ENCODE data around the gene ABL1.

GRCh38 chr9:130849356-130849755 is 14.3 kb downstream of the ABL1 start:
- TF ChIP-seq CTCF (IDR thresholded peaks at IDR 0.05) (no peak), NRF1 (IDR thresholded peaks at IDR 0.05; ENCODE audit: low read depth, low read length) (no peak), MXI1 (IDR thresholded peaks at IDR 0.05; ENCODE audit: low read depth, low read length) (no peak), POLR2AphosphoS5 (IDR thresholded peaks at IDR 0.05; ENCODE audit: low read depth, low read length) (no peak), GATA2 (CRISPR knock-in tag; IDR thresholded peaks at IDR 0.05) (no peak)

Measured in SK-N-SH (cell line).